GM12878 (cell line): Measurements from ENCODE around the gene CENATAC. TPM values are rescaled to one million over a fixed set of nuclear protein-coding genes. Genes with fewer than 3 reads are reported as not detected.

ENCODE experiments used
- ATAC-seq: fragments of 200-7000 bp; cut with Tn5 transposase; 3 replicates; pipeline ENCODE4 v1.9.1; 2020; ENCODE audit warnings: mild to moderate bottlenecking, moderate library complexity
- Bru-seq: library from RNA; stranded (reverse); fragments of 400-500 nt; gene quantifications from one replicate; lab custom pipeline; 2021; lab: Mats Ljungman, UMichigan
- BruChase-seq, 2 experiments: library from RNA; stranded (reverse); fragments of 400-500 nt; gene quantifications; one replicate each; lab custom pipeline; 2021; lab: Mats Ljungman, UMichigan
- BruUV-seq: library from RNA; stranded (reverse); fragments of 400-500 nt; replicated peaks from 2 replicates; lab custom pipeline; 2021; lab: Mats Ljungman, UMichigan
- CTCF ChIA-PET: fragments of 300-600 bp; sonication (Branson Sonifier 250); formaldehyde crosslinking; extraction: SDS; loops from one replicate; lab custom pipeline; 2021; ENCODE audit warnings: inconsistent platforms; lab: Yijun Ruan, JAX
- POLR2A ChIA-PET: fragments of 350-600 bp; formaldehyde crosslinking; extraction: SDS; loops from one replicate; lab custom pipeline; 2021; ENCODE audit warnings: inconsistent platforms; lab: Charles Lee
- RAD21 ChIA-PET: fragments of 300-600 bp; sonication (Branson Sonifier 250); formaldehyde crosslinking; loops from one replicate; lab custom pipeline; 2023; ENCODE audit warnings: antibody characterized with exemption; ENCODE audit not compliant: unreplicated experiment; lab: Charles Lee
- SMC1A ChIA-PET: fragments of 300-600 bp; sonication (Branson Sonifier 250); formaldehyde crosslinking; loops from one replicate; lab custom pipeline; 2023; ENCODE audit not compliant: unreplicated experiment, uncharacterized antibody; lab: Charles Lee
- DNase-seq: peaks from one replicate; pipeline ENCODE4 v3.0.0-alpha.2; 2011; ENCODE audit warnings: low read depth, low spot score
- FAIRE-seq: peaks from 3 replicates; lab custom pipeline; 2011; peaks lifted over from hg19 to GRCh38; lab: Jason Lieb, UNC
- H2AFZ ChIP-seq: 2 replicates; pipeline ENCODE4 v1.6.0; 2011; ENCODE audit warnings: low read depth, low read length, control low read depth; ENCODE audit not compliant: control insufficient read depth
- H3K27ac ChIP-seq: 2 replicates; pipeline ENCODE4 v1.5.1; 2011; ENCODE audit warnings: control low read depth; ENCODE audit not compliant: control insufficient read depth, insufficient read depth
- H3K27me3 ChIP-seq, 2 experiments: replicated peaks in 1 of 2; 2 replicates each; pipeline versions ENCODE4 v1.6.0 to v1.6.1; 2011; ENCODE audit warnings: low read length in 1 of 2; ENCODE audit not compliant: control insufficient read depth in 2 of 2, insufficient read depth in 2 of 2
- H3K36me3 ChIP-seq, 2 experiments: 2 replicates each; pipeline ENCODE4 v1.5.1; 2011; ENCODE audit warnings: low read length in 1 of 2; ENCODE audit not compliant: control insufficient read depth in 2 of 2, insufficient read depth in 2 of 2
- H3K4me1 ChIP-seq: 2 replicates; pipeline ENCODE4 v1.6.1; 2011; ENCODE audit warnings: mild to moderate bottlenecking, low read length, moderate library complexity, mixed read lengths; ENCODE audit not compliant: control insufficient read depth, insufficient read depth
- H3K4me2 ChIP-seq: 2 replicates; pipeline ENCODE4 v1.6.0; 2011; ENCODE audit warnings: control low read depth; ENCODE audit not compliant: control insufficient read depth, insufficient read depth
- H3K4me3 ChIP-seq: fragments of 200-600 bp; sonication (generic); 2 replicates; pipeline ENCODE4 v1.5.1; 2016
- H3K79me2 ChIP-seq: 2 replicates; pipeline ENCODE4 v1.6.0; 2011; ENCODE audit warnings: low read length; ENCODE audit not compliant: control insufficient read depth, insufficient read depth
- H3K9ac ChIP-seq: 2 replicates; pipeline ENCODE4 v1.8.0; 2011; ENCODE audit warnings: low read length, control low read depth, mixed read lengths; ENCODE audit not compliant: control insufficient read depth, insufficient read depth
- H3K9me3 ChIP-seq: replicated peaks from 3 replicates; pipeline ENCODE4 v1.5.1; 2011; ENCODE audit warnings: mild to moderate bottlenecking, low read length; ENCODE audit not compliant: control insufficient read depth, insufficient read depth
- H4K20me1 ChIP-seq: 2 replicates; pipeline ENCODE4 v1.6.0; 2011; ENCODE audit not compliant: control insufficient read depth, insufficient read depth
- CHD2 ChIP-seq: IDR thresholded peaks from 2 replicates; pipeline ENCODE4 v1.6.1; 2011; ENCODE audit warnings: low read depth, low read length, improper control_type of control experiment, borderline replicate concordance
- CREB1 ChIP-seq: IDR thresholded peaks from 2 replicates; pipeline ENCODE4 v1.6.1; 2012; ENCODE audit warnings: low read depth, mild to moderate bottlenecking, inconsistent platforms
- IKZF1 ChIP-seq: fragments of 450-650 bp; conservative IDR thresholded peaks from 2 replicates; pipeline ENCODE4 v1.6.1; 2017; ENCODE audit warnings: antibody characterized with exemption, mild to moderate bottlenecking
- LARP7 ChIP-seq: fragments of 450-650 bp; IDR thresholded peaks from 2 replicates; pipeline ENCODE4 v1.6.1; 2017; ENCODE audit warnings: mild to moderate bottlenecking
- MAX ChIP-seq: IDR thresholded peaks from 2 replicates; pipeline ENCODE4 v1.6.1; 2012; ENCODE audit warnings: low read depth, low read length, improper control_type of control experiment
- MEF2A ChIP-seq: IDR thresholded peaks from 2 replicates; pipeline ENCODE4 v1.6.1; 2011; ENCODE audit warnings: low read depth, mild to moderate bottlenecking, low read length, moderate library complexity; ENCODE audit not compliant: insufficient read depth
- NR2C1 ChIP-seq: fragments of 450-650 bp; IDR thresholded peaks from 2 replicates; pipeline ENCODE4 v1.6.1; 2017; ENCODE audit warnings: antibody characterized with exemption, mild to moderate bottlenecking, moderate library complexity
- PAX8 ChIP-seq: fragments of 450-650 bp; IDR thresholded peaks from 2 replicates; pipeline ENCODE4 v1.6.1; 2017; ENCODE audit warnings: mild to moderate bottlenecking, moderate library complexity
- POLR2A ChIP-seq: IDR thresholded peaks from 2 replicates; pipeline ENCODE4 v1.6.1; 2011; ENCODE audit warnings: low read depth, mild to moderate bottlenecking, low read length
- POLR2AphosphoS5 ChIP-seq: IDR thresholded peaks from 2 replicates; pipeline ENCODE4 v1.6.1; 2011; ENCODE audit warnings: mild to moderate bottlenecking, low read length, inconsistent platforms
- RAD51 ChIP-seq: fragments of 450-650 bp; IDR thresholded peaks from 2 replicates; pipeline ENCODE4 v1.6.1; 2016; ENCODE audit warnings: moderate library complexity, mild to moderate bottlenecking, inconsistent platforms
- RELB ChIP-seq: fragments of 450-650 bp; IDR thresholded peaks from 2 replicates; pipeline ENCODE4 v1.6.1; 2017; ENCODE audit warnings: low read depth, mild to moderate bottlenecking, moderate library complexity
- SMAD5 ChIP-seq: IDR thresholded peaks from 2 replicates; pipeline ENCODE4 v1.6.1; 2016; ENCODE audit warnings: antibody characterized with exemption, low read depth
- TBL1XR1 ChIP-seq: IDR thresholded peaks from 2 replicates; pipeline ENCODE4 v1.6.1; 2012; ENCODE audit warnings: low read depth, low read length, improper control_type of control experiment
- TCF7 ChIP-seq: IDR thresholded peaks from 2 replicates; pipeline ENCODE4 v1.6.1; 2014; ENCODE audit warnings: antibody characterized with exemption, borderline replicate concordance
- WRNIP1 ChIP-seq: IDR thresholded peaks from 2 replicates; pipeline ENCODE4 v1.6.1; 2011; ENCODE audit warnings: low read depth, low read length, improper control_type of control experiment, borderline replicate concordance
- WGBS: methylation state at CpG from one replicate; pipeline ENCODE4 v1.1.6; 2016; ENCODE audit warnings: low lambda C conversion rate; ENCODE audit not compliant: insufficient replicate concordance, insufficient coverage; ENCODE audit errors: missing lambda C conversion rate; 5-methylcytosine and 5-hydroxymethylcytosine counted together
- in situ Hi-C: fragments of 300-500 bp; cut with MboI; formaldehyde crosslinking; loops from 9 replicates; pipeline ENCODE4 v1.14.3; 2018; ENCODE audit warnings: mixed read lengths
- intact Hi-C: fragments of 100-400 bp; cut with micrococcal nuclease; formaldehyde crosslinking; loops from one replicate; pipeline ENCODE4 v1.14.2; 2022; ENCODE audit not compliant: unreplicated experiment
- long read RNA-seq, 2 experiments: library from polyadenylated mRNA; unstranded; transcript quantifications; one replicate each; pipeline ENCODE4 v2.0.0, GENCODE V29; 2019 to 2020
- polyA minus RNA-seq, 3 experiments: library from RNA; depleted of rRNA, polyadenylated mRNA; stranded (reverse); fragments of >200 nt; gene quantifications; 2 replicates each; pipeline ENCODE4 v1.2.3, GENCODE V29; 2011
- polyA plus RNA-seq, 11 experiments: library from polyadenylated mRNA; depleted of rRNA in 4 of 11; unstranded in 6 of 11; stranded (reverse) in 5 of 11; fragments of >200 nt; fragmentation: Nextera tagmentation in 4 of 11; fragmentation: Illumina TruSeq in 1 of 11; extraction: Ambion mirVana in 4 of 11; extraction: Trizol in 1 of 11; gene quantifications; 1 replicate in 1 of 11; 2 replicates in 10 of 11; pipeline versions ENCODE4 v1.2.1 to v1.2.3, GENCODE V29; 2011 to 2016; ENCODE audit warnings: inconsistent platforms in 2 of 11, missing spikeins in 2 of 11, low read depth in 1 of 11
- total RNA-seq, 4 experiments: library from RNA; depleted of rRNA in 3 of 4; stranded (reverse); fragments of >200 nt in 3 of 4; fragmentation: Illumina TruSeq in 1 of 4; extraction: Trizol in 1 of 4; gene quantifications; 2 replicates each; pipeline versions ENCODE4 v1.2.1 to v1.2.3, GENCODE V29; 2013 to 2021

CENATAC gene
- total RNA-seq (2013; cell fraction: nucleolus; rRNA removed), result 125 and 142 TPM in 2 replicates
- total RNA-seq (2014; rRNA removed) (31.1 and 35.5 TPM in 2 replicates), total RNA-seq (2014; rRNA removed; fragmentation: Illumina TruSeq; extraction: Trizol) (26.7 and 30.7 TPM in 2 replicates), total RNA-seq (2021) (19.0 and 24.0 TPM in 2 replicates), polyA plus RNA-seq (2011; rRNA removed) (26.4 and 31.1 TPM in 2 replicates), polyA plus RNA-seq (2014; fragmentation: Illumina TruSeq; extraction: Trizol) (17.1 and 19.5 TPM in 2 replicates), polyA plus RNA-seq (2014; fragmentation: Nextera tagmentation; extraction: Ambion mirVana) (1 to 10 TPM; 4.8 to 8.2 TPM), polyA plus RNA-seq (2014; rRNA removed) (33.7 and 37.1 TPM in 2 replicates), polyA plus RNA-seq (2016; fragmentation: Nextera tagmentation; extraction: Ambion mirVana) (10 to 100 TPM; 19.3 to 24.2 TPM), polyA minus RNA-seq (2011; rRNA and poly(A)+ RNA removed) (22.2 and 24.3 TPM in 2 replicates), Bru-seq, nascent RNA (percentile 85 among the genes with signal in this experiment), BruChase-seq, experiment 1, labeled RNA remaining after a 6-hour chase (percentile 95 among the genes with signal in this experiment), BruChase-seq, experiment 2, labeled RNA remaining after a 2-hour chase (percentile 95 among the genes with signal in this experiment)
- 12.6 TPM for polyA plus RNA-seq (2011; ENCODE audit: low read depth)
- polyA plus RNA-seq (2011; cell fraction: cytosol; rRNA removed), result 10.8 and 16.9 TPM in 2 replicates
- 52.1 and 66.2 TPM in 2 replicates for polyA plus RNA-seq (2011; cell fraction: nucleus; rRNA removed)
- 12.7 and 17.2 TPM in 2 replicates for polyA plus RNA-seq (2012)
- 11.2 and 11.5 TPM in 2 replicates for polyA minus RNA-seq (2011; cell fraction: cytosol; rRNA and poly(A)+ RNA removed)
- 24.2 and 40.4 TPM in 2 replicates for polyA minus RNA-seq (2011; cell fraction: nucleus; rRNA and poly(A)+ RNA removed)
- long read RNA-seq, experiment 1, transcript CCDC84-201 (11 exons, 1,202 nt), result major isoform, 6 of 8 reads
- long read RNA-seq, experiment 1, partial matches to known transcripts, result 1 of 8 reads
- long read RNA-seq, experiment 1, other reads (novel, unspliced or antisense), result 1 of 8 reads
- long read RNA-seq, experiment 2, transcript CCDC84-201 (11 exons, 1,202 nt), result major isoform, 15 of 19 reads
- long read RNA-seq, experiment 2, partial matches to known transcripts, result 1 of 19 reads
- long read RNA-seq, experiment 2, other reads (novel, unspliced or antisense), result 3 of 19 reads

GRCh38 chr11:118997627-118998387 is at the start of gene CENATAC:
TSS of gene CENATAC (plus strand) at chr11:118998138. CDS start at chr11:118998198, 60 bp downstream.
- peak; percentile 76 for DNase-seq
- peak within 1 kb of the TSS; percentile 91 for H3K4me3 ChIP-seq
- no peaks in the 10 kb centered on the region for H3K9me3 ChIP-seq
- RAD21 ChIA-PET, result interaction anchor here (1.1 to 1.3 kb wide), 3 partner anchors 18 to 88 kb away, joined by 3 read pairs; partner anchors contain the start of genes RPS25 and TRAPPC4
- peak; percentile 97 for ATAC-seq
- H2AFZ ChIP-seq, result peak within 1 kb of the TSS; percentile 98
- H3K4me2 ChIP-seq, result peak within 1 kb of the TSS; percentile 69
- no peaks in the 10 kb centered on the region; the same call in none of the 2 replicates for H3K4me1 ChIP-seq
- SMC1A ChIA-PET, result interaction anchor here (1.0 to 5.7 kb wide), 3 partner anchors 11 to 53 kb away, joined by 3 to 26 read pairs (median 3); partner anchors contain the start of genes RPS25 and TRAPPC4
- POLR2A ChIA-PET, result interaction anchor here (0.6 to 1.6 kb wide), 10 partner anchors 17 to 205 kb away, joined by 3 to 7 read pairs (median 4); partner anchors contain the start of genes HINFP, HMBS, RPS25 and TRAPPC4
- peaks cover 24% of the 10 kb centered on the region for H3K79me2 ChIP-seq
- FAIRE-seq, result peak; percentile 79
- CTCF ChIA-PET, result interaction anchor here (0.7 to 1.4 kb wide), 6 partner anchors 18 to 199 kb away, joined by 3 to 5 read pairs (median 3); partner anchors contain the start of gene SLC37A4
- intact Hi-C loops, result no loop called here
- peak within 1 kb of the TSS; percentile 87 for H3K27ac ChIP-seq
- no TSS peak for BruUV-seq
- peak within 1 kb of the TSS; percentile 90 for H3K9ac ChIP-seq
- WGBS, result under 1% methylated on average over 54 of the region's 54 CpGs
- H3K27me3 ChIP-seq, result no peaks in the 10 kb centered on the region
- in situ Hi-C loops, result no loop called here
- no peaks in the 10 kb centered on the region for H4K20me1 ChIP-seq
- H3K36me3 ChIP-seq, result 0 out of 4 replicates have a peak, but pooled peaks cover 0 to 2% of the 10 kb centered on the region in 2 experiments
- TF ChIP-seq POLR2A (peak; percentile 96), LARP7 (peak; percentile 75), IKZF1 (peak; percentile 73), TBL1XR1 (peak; percentile 82), POLR2AphosphoS5 (peak; percentile 71; the same call in 1 of the 2 replicates), WRNIP1 (no peak; the same call in 1 of the 2 replicates), PAX8 (no peak), MEF2A (0 out of 2 replicates have a peak, but pooled peaks have one; percentile 20), CHD2 (peak; percentile 44; the same call in 1 of the 2 replicates), CREB1 (0 out of 2 replicates have a peak, but pooled peaks have one; percentile 27), NR2C1 (peak; percentile 99), MAX (peak; percentile 43; the same call in 1 of the 2 replicates), TCF7 (no peak), SMAD5 (peak; percentile 81), RAD51 (no peak), RELB (peak; percentile 48; the same call in 1 of the 2 replicates)
